IMR-90 (cell line): ENCODE measurements around the gene FOSL2. TPM values are rescaled to one million over a fixed set of nuclear protein-coding genes. Genes with fewer than 3 reads are reported as not detected.

ENCODE experiments used
- ATAC-seq: fragments of 200-7000 bp; cut with Tn5 transposase; 2 replicates; pipeline ENCODE4 v1.9.1; 2020; ENCODE audit warnings: low read depth, mild to moderate bottlenecking, moderate library complexity
- BruUV-seq: library from RNA; stranded (reverse); fragments of 400-500 nt; replicated peaks from 2 replicates; lab custom pipeline; 2021; lab: Mats Ljungman, UMichigan
- CTCF ChIA-PET: fragments of 300-600 bp; formaldehyde crosslinking; extraction: SDS; loops from one replicate; lab custom pipeline; 2021; ENCODE audit warnings: antibody characterized with exemption; lab: Yijun Ruan, JAX
- POLR2A ChIA-PET: fragments of 300-600 bp; sonication (Branson Sonifier 250); formaldehyde crosslinking; loops from one replicate; lab custom pipeline; 2022; ENCODE audit warnings: antibody characterized with exemption; ENCODE audit not compliant: unreplicated experiment; lab: Charles Lee
- DNase-seq: peaks from one replicate; pipeline ENCODE4 v3.0.0; 2013
- H2AFZ ChIP-seq: replicated peaks from 2 replicates; pipeline ENCODE3; 2013; ENCODE audit warnings: low read length, mild to moderate bottlenecking; ENCODE audit not compliant: poor library complexity
- H2AK5ac ChIP-seq: 2 replicates; pipeline ENCODE4 v1.6.1; 2013; ENCODE audit warnings: low read depth, low read length, inconsistent platforms
- H2AK9ac ChIP-seq: replicated peaks from 2 replicates; pipeline ENCODE3; 2013; ENCODE audit warnings: mild to moderate bottlenecking, low read depth, low read length, moderate library complexity; ENCODE audit not compliant: poor library complexity
- H2BK120ac ChIP-seq: 2 replicates; pipeline ENCODE4 v1.6.1; 2013; ENCODE audit warnings: low read depth, low read length, inconsistent platforms
- H2BK15ac ChIP-seq: 3 replicates; pipeline ENCODE4 v1.6.1; 2013; ENCODE audit warnings: low read depth, low read length, inconsistent platforms
- H2BK20ac ChIP-seq: 2 replicates; pipeline ENCODE4 v1.6.1; 2013; ENCODE audit warnings: low read depth, mild to moderate bottlenecking, inconsistent platforms, low read length, moderate library complexity
- H2BK5ac ChIP-seq: 2 replicates; pipeline ENCODE4 v1.6.1; 2013; ENCODE audit warnings: mild to moderate bottlenecking, low read depth, low read length, inconsistent platforms; ENCODE audit not compliant: poor library complexity, severe bottlenecking
- H3K14ac ChIP-seq: replicated peaks from 2 replicates; pipeline ENCODE4 v1.6.1; 2013; ENCODE audit warnings: low read depth, low read length, inconsistent platforms
- H3K18ac ChIP-seq: 2 replicates; pipeline ENCODE4 v1.6.1; 2013; ENCODE audit warnings: low read depth, low read length, control low read depth
- H3K23ac ChIP-seq: 2 replicates; pipeline ENCODE4 v1.6.1; 2013; ENCODE audit warnings: low read depth, low read length, inconsistent platforms
- H3K27ac ChIP-seq: 2 replicates; pipeline ENCODE4 v1.5.1; 2013; ENCODE audit warnings: mild to moderate bottlenecking, control low read depth, low read length; ENCODE audit not compliant: insufficient read depth
- H3K27me3 ChIP-seq: 2 replicates; pipeline ENCODE4 v1.6.1; 2013; ENCODE audit warnings: low read length; ENCODE audit not compliant: control insufficient read depth, insufficient read depth
- H3K36me3 ChIP-seq: 2 replicates; pipeline ENCODE4 v1.6.1; 2013; ENCODE audit warnings: low read length, mixed read lengths; ENCODE audit not compliant: control insufficient read depth, insufficient read depth
- H3K4ac ChIP-seq: 2 replicates; pipeline ENCODE4 v1.6.1; 2013; ENCODE audit warnings: low read depth, low read length, inconsistent platforms
- H3K4me1 ChIP-seq: 2 replicates; pipeline ENCODE4 v1.6.1; 2013; ENCODE audit warnings: low read length, mixed read lengths; ENCODE audit not compliant: control insufficient read depth, insufficient read depth
- H3K4me2 ChIP-seq: 2 replicates; pipeline ENCODE4 v1.6.1; 2013; ENCODE audit warnings: low read depth, mild to moderate bottlenecking, control low read depth, low read length, moderate library complexity
- H3K4me3 ChIP-seq: 2 replicates; pipeline ENCODE4 v1.5.1; 2013; ENCODE audit warnings: low read depth, mild to moderate bottlenecking, control low read depth, low read length, moderate library complexity; ENCODE audit not compliant: insufficient read depth
- H3K56ac ChIP-seq: 2 replicates; pipeline ENCODE4 v1.6.1; 2013; ENCODE audit warnings: low read length, inconsistent platforms; ENCODE audit not compliant: insufficient read depth; ENCODE audit errors: extremely low read depth
- H3K79me1 ChIP-seq, 2 experiments: 2 replicates each; pipeline ENCODE4 v1.6.1; 2013; ENCODE audit warnings: low read length in 2 of 2, inconsistent platforms in 1 of 2, low read depth in 1 of 2
- H3K9ac ChIP-seq: 2 replicates; pipeline ENCODE4 v1.6.1; 2013; ENCODE audit warnings: low read depth, low read length, control low read depth
- H3K9me1 ChIP-seq: 2 replicates; pipeline ENCODE4 v1.6.1; 2013; ENCODE audit warnings: low read length, inconsistent platforms; ENCODE audit not compliant: insufficient read depth
- H3K9me3 ChIP-seq: 2 replicates; pipeline ENCODE4 v1.6.1; 2013; ENCODE audit warnings: low read length; ENCODE audit not compliant: control insufficient read depth, insufficient read depth
- H4K20me1 ChIP-seq: 2 replicates; pipeline ENCODE4 v1.6.1; 2013; ENCODE audit warnings: low read length, inconsistent platforms; ENCODE audit not compliant: insufficient read depth
- H4K5ac ChIP-seq: 2 replicates; pipeline ENCODE4 v1.6.1; 2013; ENCODE audit warnings: mild to moderate bottlenecking, low read depth, low read length, control low read depth
- H4K8ac ChIP-seq, 2 experiments: 2 replicates each; pipeline ENCODE4 v1.6.1; 2013; ENCODE audit warnings: low read depth in 2 of 2, low read length in 2 of 2, control low read depth in 1 of 2, inconsistent platforms in 1 of 2
- H4K91ac ChIP-seq: 2 replicates; pipeline ENCODE4 v1.6.1; 2013; ENCODE audit warnings: low read depth, low read length, inconsistent platforms; ENCODE audit not compliant: insufficient read depth
- BHLHE40 ChIP-seq: fragments of 150-350 bp; IDR thresholded peaks from 2 replicates; pipeline ENCODE4 v1.6.1; 2016; ENCODE audit warnings: mild to moderate bottlenecking, low read depth, low read length
- FOS ChIP-seq: fragments of 150-350 bp; IDR thresholded peaks from 2 replicates; pipeline ENCODE4 v1.6.1; 2016; ENCODE audit warnings: low read depth, low read length
- MAFK ChIP-seq: IDR thresholded peaks from 2 replicates; pipeline ENCODE4 v1.6.1; 2012; ENCODE audit warnings: low read depth, low read length, improper control_type of control experiment
- MAZ ChIP-seq: IDR thresholded peaks from 2 replicates; pipeline ENCODE4 v1.6.1; 2012; ENCODE audit warnings: low read depth, mild to moderate bottlenecking, low read length, improper control_type of control experiment, moderate library complexity, borderline replicate concordance
- NFE2L2 ChIP-seq: fragments of 150-350 bp; IDR thresholded peaks from 2 replicates; pipeline ENCODE4 v1.6.1; 2016; ENCODE audit warnings: low read depth, mild to moderate bottlenecking, low read length
- RAD21 ChIP-seq: IDR thresholded peaks from 2 replicates; pipeline ENCODE4 v1.6.1; 2012; ENCODE audit warnings: low read length, improper control_type of control experiment
- RCOR1 ChIP-seq: IDR thresholded peaks from 2 replicates; pipeline ENCODE4 v1.6.1; 2012; ENCODE audit warnings: mild to moderate bottlenecking, low read length, improper control_type of control experiment; ENCODE audit not compliant: insufficient replicate concordance
- RFX5 ChIP-seq: IDR thresholded peaks from 2 replicates; pipeline ENCODE4 v1.8.0; 2012; ENCODE audit warnings: low read depth, mild to moderate bottlenecking, low read length, moderate library complexity
- WGBS, 2 experiments: methylation state at CpG; one replicate each; pipeline versions ENCODE4 v1.1.5 to v1.1.7; 2013; ENCODE audit warnings: missing lambda C conversion rate in 2 of 2; ENCODE audit not compliant: insufficient read length in 1 of 2; ENCODE audit errors: extremely low coverage in 2 of 2; 5-methylcytosine and 5-hydroxymethylcytosine counted together
- dilution Hi-C: fragments of 300-500 bp; cut with HindIII; formaldehyde crosslinking; loops from one replicate; pipeline ENCODE4 v1.14.3; 2018; ENCODE audit warnings: low sequenced_read_pairs; ENCODE audit not compliant: unreplicated experiment
- in situ Hi-C: fragments of 300-500 bp; cut with MboI; formaldehyde crosslinking; loops from 3 replicates; pipeline ENCODE4 v1.14.3; 2019; ENCODE audit warnings: low sequenced_read_pairs, inconsistent platforms, mixed read lengths
- intact Hi-C: fragments of 100-400 bp; cut with micrococcal nuclease; formaldehyde crosslinking; loops from 2 replicates; pipeline ENCODE4 v1.10.0; 2022
- polyA plus RNA-seq, 3 experiments: library from polyadenylated mRNA; depleted of rRNA; stranded (reverse); fragments of >200 nt; gene quantifications; 2 replicates each; pipeline ENCODE4 v1.2.3, GENCODE V29; 2012; ENCODE audit warnings: low replicate concordance in 1 of 3
- total RNA-seq: library from RNA; depleted of rRNA; stranded (reverse); fragments of >200 nt; gene quantifications from 2 replicates; pipeline ENCODE4 v1.2.3, GENCODE V29; 2012
- TF ChIP-seq, protein P1 (sequence below): conservative IDR thresholded peaks from 2 replicates; pipeline ENCODE4 v1.5.1; 2012; ENCODE audit warnings: mild to moderate bottlenecking, low read depth, low read length, improper control_type of control experiment

The FOSL2 gene
- total and polyA plus RNA-seq, 2 of the 4 experiments (the other 2 are of a cell fraction) = 31.4 to 46.3 TPM

GRCh38 chr2:28463211-28463816 lies 70.7 kb downstream of the FOSL2 start:
- peak; percentile 35; the same call in 1 of the 2 replicates for ATAC-seq
- no peaks in the 10 kb centered on the region for H3K9me1 ChIP-seq
- no peak overlapping the region for H3K18ac ChIP-seq
- dilution Hi-C loops = no loop called here
- 90% methylated on average over 2 of the region's 6 CpGs; no CpG with 5 or more reads in 1 of the 2 experiments for WGBS, 2 experiments
- DNase-seq = no peak
- TF ChIP-seq FOS (no peak), RCOR1 (no peak), BHLHE40 (no peak), NFE2L2 (no peak), MAZ (no peak), RAD21 (no peak), RFX5 (no peak), MAFK (no peak)
- TF ChIP-seq, protein P1, sequence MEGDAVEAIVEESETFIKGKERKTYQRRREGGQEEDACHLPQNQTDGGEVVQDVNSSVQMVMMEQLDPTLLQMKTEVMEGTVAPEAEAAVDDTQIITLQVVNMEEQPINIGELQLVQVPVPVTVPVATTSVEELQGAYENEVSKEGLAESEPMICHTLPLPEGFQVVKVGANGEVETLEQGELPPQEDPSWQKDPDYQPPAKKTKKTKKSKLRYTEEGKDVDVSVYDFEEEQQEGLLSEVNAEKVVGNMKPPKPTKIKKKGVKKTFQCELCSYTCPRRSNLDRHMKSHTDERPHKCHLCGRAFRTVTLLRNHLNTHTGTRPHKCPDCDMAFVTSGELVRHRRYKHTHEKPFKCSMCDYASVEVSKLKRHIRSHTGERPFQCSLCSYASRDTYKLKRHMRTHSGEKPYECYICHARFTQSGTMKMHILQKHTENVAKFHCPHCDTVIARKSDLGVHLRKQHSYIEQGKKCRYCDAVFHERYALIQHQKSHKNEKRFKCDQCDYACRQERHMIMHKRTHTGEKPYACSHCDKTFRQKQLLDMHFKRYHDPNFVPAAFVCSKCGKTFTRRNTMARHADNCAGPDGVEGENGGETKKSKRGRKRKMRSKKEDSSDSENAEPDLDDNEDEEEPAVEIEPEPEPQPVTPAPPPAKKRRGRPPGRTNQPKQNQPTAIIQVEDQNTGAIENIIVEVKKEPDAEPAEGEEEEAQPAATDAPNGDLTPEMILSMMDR = no peak
- no peak overlapping the region for H2BK5ac ChIP-seq
- no peaks in the 10 kb centered on the region for H3K79me1 ChIP-seq
- no peak overlapping the region for H2AFZ ChIP-seq
- no peak overlapping the region for H3K4ac ChIP-seq
- no peak overlapping the region for H4K8ac ChIP-seq
- no peak overlapping the region; the same call in 1 of the 2 replicates for H3K4me2 ChIP-seq
- no peak overlapping the region for H4K91ac ChIP-seq
- in situ Hi-C loops = no loop called here
- no peaks in the 10 kb centered on the region for H4K20me1 ChIP-seq
- no peak overlapping the region for H2BK15ac ChIP-seq
- no peak overlapping the region for H3K27ac ChIP-seq
- no peaks in the 10 kb centered on the region for H3K4me1 ChIP-seq
- no peak overlapping the region for H2BK20ac ChIP-seq
- ChIA-PET CTCF (interaction anchor here (1.1 kb wide), 1 partner anchor 760 kb away, joined by 3 read pairs; no protein-coding TSS in a partner anchor), POLR2A (no interaction called here)
- H2AK9ac ChIP-seq = no peak overlapping the region
- no peak overlapping the region for H3K9ac ChIP-seq
- H3K23ac ChIP-seq = no peak overlapping the region
- H2BK120ac ChIP-seq = no peak overlapping the region
- H3K56ac ChIP-seq = no peak overlapping the region
- H3K27me3 ChIP-seq = peaks cover 10% of the 10 kb centered on the region
- H3K4me3 ChIP-seq = no peak overlapping the region
- no peak overlapping the region for H4K5ac ChIP-seq
- no TSS peak for BruUV-seq
- no peak overlapping the region for H2AK5ac ChIP-seq
- no peaks in the 10 kb centered on the region for H3K9me3 ChIP-seq
- no peak overlapping the region for H3K14ac ChIP-seq
- intact Hi-C loops = no loop called here
- no peaks in the 10 kb centered on the region for H3K36me3 ChIP-seq
